HEK293T (cell line): ENCODE measurements around the gene PM20D1.
"Not testable (repeated sequence)": the region's sequence is repeated elsewhere in the genome, so short reads cannot be mapped to it uniquely, and the experiment has no call there.

Source experiments
- ARNT ChIP-seq: fragments of 450-650 bp; IDR thresholded peaks from 2 replicates; pipeline ENCODE4 v1.6.1; 2017; ENCODE audit warnings: mild to moderate bottlenecking
- FOXA1 ChIP-seq: fragments of 450-650 bp; IDR thresholded peaks from 2 replicates; pipeline ENCODE4 v1.6.1; 2016; ENCODE audit warnings: mild to moderate bottlenecking
- FOXK2 ChIP-seq: fragments of 450-650 bp; IDR thresholded peaks from 2 replicates; pipeline ENCODE4 v1.6.1; 2016; ENCODE audit warnings: mild to moderate bottlenecking
- HDGF ChIP-seq: fragments of 450-650 bp; IDR thresholded peaks from 2 replicates; pipeline ENCODE4 v1.6.1; 2017; ENCODE audit warnings: antibody characterized with exemption, borderline replicate concordance
- L3MBTL2 ChIP-seq: fragments of 450-650 bp; conservative IDR thresholded peaks from 2 replicates; pipeline ENCODE4 v1.6.1; 2016; ENCODE audit warnings: mild to moderate bottlenecking
- LEF1 ChIP-seq: fragments of 450-650 bp; IDR thresholded peaks from 2 replicates; pipeline ENCODE4 v1.6.1; 2017; ENCODE audit warnings: mild to moderate bottlenecking, borderline replicate concordance
- SP1 ChIP-seq: fragments of 450-650 bp; IDR thresholded peaks from 2 replicates; pipeline ENCODE4 v1.6.1; 2017
- SUZ12 ChIP-seq: fragments of 450-650 bp; IDR thresholded peaks from 2 replicates; pipeline ENCODE4 v1.6.1; 2016; ENCODE audit warnings: mild to moderate bottlenecking

- TF ChIP-seq LEF1, L3MBTL2, SUZ12, FOXA1, SP1, HDGF, FOXK2, ARNT: not testable (repeated sequence)
These were observed 41.5 kb upstream of the PM20D1 start for GRCh38 chr1:205891481-205891880.
